ENCODE data around the gene SV2B. TPM values are rescaled to one million over a fixed set of nuclear protein-coding genes. Genes with fewer than 3 reads are reported as not detected.

Gene SV2B
- total RNA-seq, 1 experiment from 2014 or later, result not detected

GRCh38 chr15:91329914-91330313 lies 229.9 kb downstream of the SV2B start:
- no peak overlapping the region for H3K4ac ChIP-seq (ENCODE audit: low read depth, low read length)
- H3K23me2 ChIP-seq (ENCODE audit: insufficient read length, low read depth, low read length, poor library complexity, severe bottlenecking), result no peaks in the 10 kb centered on the region
- no peak overlapping the region for H3T11ph ChIP-seq (ENCODE audit: low read length)
- no peak overlapping the region for H4K91ac ChIP-seq (ENCODE audit: insufficient read length, low read depth, low read length)
- no peak overlapping the region for H4K5ac ChIP-seq (ENCODE audit: insufficient read length, low read depth, low read length)
- DNase-seq, result no peak
- Mint-ChIP-seq H3K4me3 (no peak overlapping the region), H3K4me1 (no peaks in the 10 kb centered on the region), H3K27ac (no peak overlapping the region), H3K27me3 (ENCODE audit: low read depth) (peaks cover 2% of the 10 kb centered on the region; the same call in 1 of the 2 replicates), H3K9me3 (no peaks in the 10 kb centered on the region), H3K36me3 (ENCODE audit: insufficient read depth in 1 of 3, low read depth in 3 of 3) (no peaks in the 10 kb centered on the region)
- H3K18ac ChIP-seq (ENCODE audit: insufficient read length, low read depth, low read length), result no peak overlapping the region
- no CpG with 5 or more reads among the region's 1 CpG for WGBS (ENCODE audit: extremely low coverage, insufficient read length, low lambda C conversion rate)
- H3K4me1 ChIP-seq (ENCODE audit: insufficient read depth, low read length), result no peaks in the 10 kb centered on the region
- no peak overlapping the region for H2AFZ ChIP-seq (ENCODE audit: low read length)
- H4K20me1 ChIP-seq (ENCODE audit: control insufficient read depth, insufficient read depth, insufficient read length), result no peaks in the 10 kb centered on the region
- H3K9ac ChIP-seq (ENCODE audit: extremely low read depth, insufficient read length, low read length), result no peak overlapping the region
- no peak overlapping the region for H2BK120ac ChIP-seq (ENCODE audit: low read depth, low read length, poor library complexity, severe bottlenecking)
- H3K9me3 ChIP-seq (ENCODE audit: control insufficient read depth, low read depth, low read length), result no peaks in the 10 kb centered on the region
- H3K14ac ChIP-seq (ENCODE audit: insufficient read depth, low read length), result no peak overlapping the region
- no peak overlapping the region for H3K27ac ChIP-seq (ENCODE audit: insufficient read length, low read depth, low read length)
- H3K27me3 ChIP-seq (ENCODE audit: insufficient read depth, low read length), result no peaks in the 10 kb centered on the region
- H3K4me2 ChIP-seq (ENCODE audit: insufficient read depth, insufficient read length, low read length), result no peak overlapping the region
- no peak overlapping the region for H2BK20ac ChIP-seq (ENCODE audit: low read depth, low read length, poor library complexity, severe bottlenecking)
- no peaks in the 10 kb centered on the region for H3K79me1 ChIP-seq (ENCODE audit: insufficient read depth, low read depth, low read length, poor library complexity, severe bottlenecking)
- no peak for TF ChIP-seq CTCF (conservative IDR thresholded peaks at IDR 0.05)
- no peak overlapping the region for H2AK5ac ChIP-seq (ENCODE audit: insufficient read length, low read length)
- no peak overlapping the region for H2BK12ac ChIP-seq (ENCODE audit: insufficient read length, low read depth, low read length)
- H3K23ac ChIP-seq (ENCODE audit: insufficient read length, low read depth, low read length), result no peak overlapping the region
- H2BK5ac ChIP-seq (ENCODE audit: insufficient read length, low read length), result no peak overlapping the region
- H4K8ac ChIP-seq (replicated peaks; ENCODE audit: insufficient read length, low read depth, low read length), result no peak overlapping the region
- H2BK15ac ChIP-seq (ENCODE audit: low read depth, low read length), result no peak overlapping the region
- no peak overlapping the region for H3K56ac ChIP-seq (ENCODE audit: insufficient read length, low read depth, low read length)
- H3K79me2 ChIP-seq (ENCODE audit: insufficient read depth, low read length), result no peaks in the 10 kb centered on the region

Data from H9 (cell line).